ENCODE measurements around the gene VPS26B.
"Not testable (repeated sequence)": the region's sequence is repeated elsewhere in the genome, so short reads cannot be mapped to it uniquely, and the experiment has no call there.

VPS26B gene

GRCh38 chr11:134283461-134284230 is 59.2 kb downstream of the VPS26B start:
- no peak for DNase-seq

GRCh38 chr11:134284349-134284748 is 59.9 kb downstream of the VPS26B start:
- DNase-seq: not testable (repeated sequence)

- DNase-seq: no peak
These were observed 63.1 kb downstream of the VPS26B start for GRCh38 chr11:134287561-134287960.

- DNase-seq: no peak
These were observed 64.0 kb downstream of the VPS26B start for GRCh38 chr11:134288486-134288885.

GRCh38 chr11:134289167-134289566 is 64.7 kb downstream of the VPS26B start:
- DNase-seq: no peak

GRCh38 chr11:134289789-134290188 is 65.3 kb downstream of the VPS26B start:
- DNase-seq: no peak

- DNase-seq: no peak
These were observed 66.2 kb downstream of the VPS26B start for GRCh38 chr11:134290646-134291045.

GRCh38 chr11:134291196-134291595 is 66.7 kb downstream of the VPS26B start:
- DNase-seq: no peak

GRCh38 chr11:134292661-134293060 is 68.2 kb downstream of the VPS26B start:
- DNase-seq: no peak

GRCh38 chr11:134293119-134294113 is 68.9 kb downstream of the VPS26B start:
- no peak for DNase-seq

- DNase-seq: no peak
These were observed 70.2 kb downstream of the VPS26B start for GRCh38 chr11:134294664-134295063.

Data from HCEC 1CT (cell line).